Activated CD8-positive, alpha-beta T cell treated with anti-CD3 and anti-CD28 coated beads for 36 hours (primary cell): ENCODE data around the gene VAPB. TPM values are rescaled to one million over a fixed set of nuclear protein-coding genes. Genes with fewer than 3 reads are reported as not detected.

Experiments used
- ATAC-seq: fragments of 200-7000 bp; cut with Tn5 transposase; one replicate; pipeline ENCODE4 v1.10.0; 2021; ENCODE audit warnings: mild to moderate bottlenecking, moderate library complexity
- CTCF ChIA-PET: fragments of 350-600 bp; sonication (Branson Sonifier 250); formaldehyde crosslinking; loops from one replicate; lab custom pipeline; 2021; ENCODE audit warnings: antibody characterized with exemption; lab: Charles Lee
- POLR2A ChIA-PET: fragments of 350-600 bp; sonication (Branson Sonifier 250); formaldehyde crosslinking; loops from one replicate; lab custom pipeline; 2021; ENCODE audit warnings: antibody characterized with exemption; lab: Charles Lee
- DNase-seq: peaks from one replicate; pipeline ENCODE4 v3.0.0-alpha.2; 2020
- H3K27ac Mint-ChIP-seq: one replicate; pipeline ENCODE4 v1.8.0; 2021; ENCODE audit warnings: mild to moderate bottlenecking, mixed read lengths
- H3K27me3 Mint-ChIP-seq: one replicate; pipeline ENCODE4 v1.8.0; 2021; ENCODE audit warnings: mixed read lengths
- H3K36me3 Mint-ChIP-seq: one replicate; pipeline ENCODE4 v1.8.0; 2021; ENCODE audit warnings: low read depth, mixed read lengths
- H3K4me1 Mint-ChIP-seq: one replicate; pipeline ENCODE4 v1.8.0; 2021; ENCODE audit warnings: low read depth, mixed read lengths
- H3K4me3 Mint-ChIP-seq: one replicate; pipeline ENCODE4 v1.8.0; 2021; ENCODE audit warnings: mild to moderate bottlenecking, moderate library complexity, mixed read lengths
- H3K9me3 Mint-ChIP-seq: one replicate; pipeline ENCODE4 v1.8.0; 2021; ENCODE audit warnings: mixed read lengths
- CTCF ChIP-seq: fragments of 200-600 bp; IDR thresholded peaks from one replicate; pipeline ENCODE4 v1.8.0; 2022; ENCODE audit warnings: antibody characterized with exemption, mild to moderate bottlenecking
- intact Hi-C: fragments of 100-400 bp; cut with micrococcal nuclease; formaldehyde crosslinking; loops from one replicate; pipeline ENCODE4 v1.10.0; 2022
- total RNA-seq, 2 experiments: library from RNA; stranded (reverse); gene quantifications; one replicate each; pipeline ENCODE4 v1.2.3, GENCODE V29; 2021

VAPB gene
- total RNA-seq, 2 experiments from 2014 or later: 46.3 to 46.8 TPM

DNA sequence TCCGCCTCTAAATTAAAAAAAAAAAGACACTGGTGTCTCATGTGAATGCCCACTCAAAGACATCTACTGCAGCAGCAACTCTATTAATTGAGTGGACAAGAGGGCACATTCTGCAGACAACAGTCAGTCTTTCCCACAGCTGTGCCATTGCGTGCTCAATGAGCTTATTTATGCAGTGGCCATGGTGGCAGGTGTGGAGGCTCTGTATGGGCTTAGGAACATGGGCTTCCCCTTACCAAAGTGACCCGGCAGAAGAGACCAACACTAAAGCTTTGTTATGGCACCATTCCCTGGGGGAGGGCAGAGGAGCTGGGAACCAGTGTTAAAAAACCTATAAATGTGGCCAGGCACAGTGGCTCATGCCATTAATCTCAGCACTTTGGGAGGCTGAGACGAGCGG lies 4.2 kb upstream of the VAPB start:
- intact Hi-C loops: loop anchor here (10.0 kb wide), 1 partner anchor 150 kb away; no protein-coding TSS in a partner anchor
- Mint-ChIP-seq H3K27me3 (peaks cover 7% of the 10 kb centered on the region), H3K27ac (no peak overlapping the region), H3K4me3 (no peak overlapping the region), H3K9me3 (peaks cover 16% of the 10 kb centered on the region), H3K36me3 (peaks cover 6% of the 10 kb centered on the region), H3K4me1 (no peaks in the 10 kb centered on the region)
- no peak for TF ChIP-seq CTCF
- DNase-seq (no peak), ATAC-seq (no peak)
- ChIA-PET POLR2A (no interaction called here), CTCF (no interaction called here)

- H3K4me3 Mint-ChIP-seq: no peak overlapping the region
- H3K4me1 Mint-ChIP-seq: peaks cover 27% of the 10 kb centered on the region
- intact Hi-C loops: loop anchor here (10.0 kb wide), 1 partner anchor 153 kb away; no protein-coding TSS in a partner anchor
These were observed 914 bp upstream of the VAPB start for GRCh38 chr20:58388028-58388601.

GRCh38 chr20:58389324-58389967 lies 417 bp downstream of the VAPB start:
- ChIA-PET CTCF (interaction anchor here (0.8 to 1.6 kb wide), 8 partner anchors 11 to 155 kb away, joined by 3 to 7 read pairs (median 4); partner anchors contain the start of gene RAB22A), POLR2A (interaction anchor here (0.9 to 3.9 kb wide), 12 partner anchors 10 to 759 kb away, joined by 3 to 20 read pairs (median 3); partner anchors contain the start of gene RAB22A)
- DNase-seq (peak; percentile 48), ATAC-seq (peak; percentile 31)
- peaks cover 36% of the 10 kb centered on the region for H3K4me1 Mint-ChIP-seq
- no peak for TF ChIP-seq CTCF
- peaks cover 37% of the 10 kb centered on the region for H3K36me3 Mint-ChIP-seq
- H3K9me3 Mint-ChIP-seq: no peaks in the 10 kb centered on the region
- peak overlapping the region; percentile 97 for H3K27ac Mint-ChIP-seq
- peak overlapping the region; percentile 94 for H3K4me3 Mint-ChIP-seq
- H3K27me3 Mint-ChIP-seq: no peaks in the 10 kb centered on the region
- intact Hi-C loops: loop anchor here (10.0 kb wide), 1 partner anchor 155 kb away; no protein-coding TSS in a partner anchor

More at GRCh38 chr20:58388028-58388601, 914 bp upstream of the VAPB start:
- peaks cover 2% of the 10 kb centered on the region for H3K27me3 Mint-ChIP-seq
- DNase-seq (no peak), ATAC-seq (no peak)
- ChIA-PET CTCF (interaction anchor here (0.9 to 1.6 kb wide), 4 partner anchors 14 to 153 kb away, joined by 4 to 7 read pairs (median 6); no protein-coding TSS in a partner anchor), POLR2A (interaction anchor here (1.1 to 3.9 kb wide), 4 partner anchors 11 to 150 kb away, joined by 3 to 20 read pairs (median 3); no protein-coding TSS in a partner anchor)
- TF ChIP-seq CTCF: no peak
- H3K9me3 Mint-ChIP-seq: no peaks in the 10 kb centered on the region
- H3K27ac Mint-ChIP-seq: no peak overlapping the region
- H3K36me3 Mint-ChIP-seq: peaks cover 29% of the 10 kb centered on the region

DNA sequence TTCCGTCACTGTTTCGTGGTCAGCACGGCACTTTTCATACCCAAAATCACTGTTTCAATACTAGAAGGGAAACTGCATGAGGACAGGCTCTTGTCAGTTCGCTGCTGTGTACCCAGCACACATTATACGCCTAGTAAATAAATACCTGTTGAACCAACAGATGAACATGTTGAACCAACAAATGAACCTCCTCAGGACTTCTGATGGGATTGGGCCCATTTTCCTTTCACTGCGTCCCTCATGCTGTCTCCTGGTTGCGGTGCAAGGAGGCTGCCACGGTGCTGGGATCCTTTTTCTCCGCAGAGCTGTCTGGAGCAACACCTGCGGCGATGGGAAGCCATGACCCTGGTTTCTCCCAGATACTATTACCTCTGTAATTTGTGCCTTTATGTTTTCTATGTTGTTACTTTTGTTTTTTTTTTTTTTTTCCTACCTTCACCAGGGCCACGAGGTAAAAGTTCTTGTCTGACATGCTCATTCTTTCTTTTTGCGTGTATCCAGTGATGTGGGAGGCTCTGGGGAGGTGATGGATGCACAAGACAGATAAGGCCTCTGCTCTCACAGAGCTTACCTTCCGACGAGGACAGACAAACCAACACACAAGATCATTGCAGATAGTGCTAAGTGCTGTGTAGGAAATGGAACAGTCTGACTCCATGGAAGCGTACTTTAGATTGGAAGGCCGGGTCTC lies 1.1 kb downstream of the VAPB start:
- peaks cover 41% of the 10 kb centered on the region for H3K36me3 Mint-ChIP-seq
- no peak for TF ChIP-seq CTCF
- POLR2A ChIA-PET: interaction anchor here (1.0 to 3.9 kb wide), 7 partner anchors 9 to 83 kb away, joined by 3 to 20 read pairs (median 4); partner anchors contain the start of gene RAB22A

More for the DNA sequence above, 1.1 kb downstream of the VAPB start:
- peak overlapping the region; percentile 97 for H3K27ac Mint-ChIP-seq
- H3K4me3 Mint-ChIP-seq: peak overlapping the region; percentile 94
- CTCF ChIA-PET: no interaction called here
- H3K27me3 Mint-ChIP-seq: no peaks in the 10 kb centered on the region
- no peaks in the 10 kb centered on the region for H3K9me3 Mint-ChIP-seq
- intact Hi-C loops: loop anchor here (5.0 to 10.0 kb wide), 2 partner anchors 83 to 155 kb away; partner anchors contain the start of gene RAB22A
- ATAC-seq (no peak), DNase-seq (no peak)
- peaks cover 41% of the 10 kb centered on the region for H3K4me1 Mint-ChIP-seq
